ENCODE results near the gene SULT1E1. TPM values are rescaled to one million over a fixed set of nuclear protein-coding genes. Genes with fewer than 3 reads are reported as not detected.

SULT1E1 gene
- not detected for polyA plus RNA-seq (2012; ENCODE audit: insufficient read depth, insufficient read length, low read depth)

- TF ChIP-seq CTCF (IDR thresholded peaks at IDR 0.05; ENCODE audit: low read depth, low read length): no peak
- Histone ChIP-seq H3K9me3 (no peaks in the 10 kb centered on the region), H3K4me1 (no peaks in the 10 kb centered on the region), H3K27me3 (no peaks in the 10 kb centered on the region), H3K4me3 (ENCODE audit: low read depth, low read length) (no peak within 1 kb of the TSS), H3K36me3 (no peaks in the 10 kb centered on the region)
- no peak for DNase-seq
Measured at GRCh38 chr4:69860052-69860451, at the start of gene SULT1E1. Gene SULT1E1 (minus strand): TSS chr4:69860145. CDS start chr4:69857644, 2,501 bp downstream.

GRCh38 chr4:69909195-69909594 is 49.2 kb upstream of the SULT1E1 start:
- TF ChIP-seq CTCF (IDR thresholded peaks at IDR 0.05; ENCODE audit: low read depth, low read length): no peak
- Histone ChIP-seq H3K9me3 (no peaks in the 10 kb centered on the region), H3K4me1 (no peaks in the 10 kb centered on the region), H3K36me3 (no peaks in the 10 kb centered on the region), H3K4me3 (ENCODE audit: low read depth, low read length) (no peak overlapping the region), H3K27me3 (no peaks in the 10 kb centered on the region)
- no peak for DNase-seq

GRCh38 chr4:69907151-69907550 is 47.2 kb upstream of the SULT1E1 start:
- Histone ChIP-seq H3K4me1 (no peaks in the 10 kb centered on the region), H3K27me3 (no peaks in the 10 kb centered on the region), H3K4me3 (ENCODE audit: low read depth, low read length) (no peak overlapping the region), H3K9me3 (no peaks in the 10 kb centered on the region), H3K36me3 (no peaks in the 10 kb centered on the region)
- no peak for DNase-seq
- no peak for TF ChIP-seq CTCF (IDR thresholded peaks at IDR 0.05; ENCODE audit: low read depth, low read length)

GRCh38 chr4:69896530-69897116 is 36.7 kb upstream of the SULT1E1 start:
- Histone ChIP-seq H3K4me3 (ENCODE audit: low read depth, low read length) (no peak overlapping the region), H3K4me1 (no peaks in the 10 kb centered on the region), H3K9me3 (no peaks in the 10 kb centered on the region), H3K36me3 (no peaks in the 10 kb centered on the region), H3K27me3 (no peaks in the 10 kb centered on the region)
- DNase-seq: no peak
- peak; percentile 54 for TF ChIP-seq CTCF (IDR thresholded peaks at IDR 0.05; ENCODE audit: low read depth, low read length)

GRCh38 chr4:69894721-69895120 is 34.8 kb upstream of the SULT1E1 start:
- no peak overlapping the region for H3K4me3 ChIP-seq (ENCODE audit: low read depth, low read length)
- H3K27me3 ChIP-seq: no peaks in the 10 kb centered on the region
- no peaks in the 10 kb centered on the region for H3K9me3 ChIP-seq
- DNase-seq: no peak
- no peak for TF ChIP-seq CTCF (IDR thresholded peaks at IDR 0.05; ENCODE audit: low read depth, low read length)
- H3K4me1 ChIP-seq: no peaks in the 10 kb centered on the region
- H3K36me3 ChIP-seq: no peaks in the 10 kb centered on the region

GRCh38 chr4:69894186-69894585 is 34.2 kb upstream of the SULT1E1 start:
- H3K27me3 ChIP-seq: no peaks in the 10 kb centered on the region
- no peaks in the 10 kb centered on the region for H3K9me3 ChIP-seq
- TF ChIP-seq CTCF (IDR thresholded peaks at IDR 0.05; ENCODE audit: low read depth, low read length): no peak
- H3K4me3 ChIP-seq (ENCODE audit: low read depth, low read length): no peak overlapping the region
- no peaks in the 10 kb centered on the region for H3K36me3 ChIP-seq
- H3K4me1 ChIP-seq: no peaks in the 10 kb centered on the region
- no peak for DNase-seq

All from BE2C (cell line).